ENCODE measurements around the gene VWA7. TPM values are rescaled to one million over a fixed set of nuclear protein-coding genes. Genes with fewer than 3 reads are reported as not detected.

VWA7 gene
- total RNA-seq, 1 donor from 2014 or later, result not detected

Other genes starting within 250 kb of the VWA7 start
- not detected in 2 replicates for gene MCCD1, start 248.4 kb downstream of the VWA7 start, total RNA-seq
- gene DDX39B, start 235.3 kb downstream of the VWA7 start, total RNA-seq, result 290 and 382 TPM in 2 replicates
- 4.8 and 8.5 TPM in 2 replicates for gene ATP6V1G2, start 230.7 kb downstream of the VWA7 start, total RNA-seq
- gene NFKBIL1, start 229.7 kb downstream of the VWA7 start, total RNA-seq, result 26.1 and 28.3 TPM in 2 replicates
- gene LTA, start 205.0 kb downstream of the VWA7 start, total RNA-seq, result not detected in 2 replicates
- not detected in 2 replicates for gene TNF, start 201.8 kb downstream of the VWA7 start, total RNA-seq
- 0.40 TPM in 1 of 2 replicates, not detected in the other for gene LTB, start 194.9 kb downstream of the VWA7 start, total RNA-seq
- not detected in 2 replicates for gene LST1, start 191.1 kb downstream of the VWA7 start, total RNA-seq
- gene NCR3, start 184.3 kb downstream of the VWA7 start, total RNA-seq, result not detected in 2 replicates
- gene AIF1, start 162.1 kb downstream of the VWA7 start, total RNA-seq, result not detected in 2 replicates
- gene PRRC2A, start 156.6 kb downstream of the VWA7 start, total RNA-seq, result 77.2 and 85.9 TPM in 2 replicates
- 271 and 307 TPM in 2 replicates for gene BAG6, start 124.7 kb downstream of the VWA7 start, total RNA-seq
- 2.9 and 4.2 TPM in 2 replicates for gene APOM, start 121.4 kb downstream of the VWA7 start, total RNA-seq
- 20.6 and 24.0 TPM in 2 replicates for gene C6orf47, start 116.5 kb downstream of the VWA7 start, total RNA-seq
- 8.6 and 12.9 TPM in 2 replicates for gene GPANK1, start 112.3 kb downstream of the VWA7 start, total RNA-seq
- 211 and 248 TPM in 2 replicates for gene CSNK2B, start 111.2 kb downstream of the VWA7 start, total RNA-seq
- 2.9 and 4.0 TPM in 2 replicates for gene LY6G5B, start 107.4 kb downstream of the VWA7 start, total RNA-seq
- 2.7 and 3.4 TPM in 2 replicates for gene LY6G5C, start 96.3 kb downstream of the VWA7 start, total RNA-seq
- gene ABHD16A, start 74.0 kb downstream of the VWA7 start, total RNA-seq, result 58.9 and 66.0 TPM in 2 replicates
- not detected in 2 replicates for gene LY6G6F, start 70.5 kb downstream of the VWA7 start, total RNA-seq
- gene LY6G6D, start 62.0 kb downstream of the VWA7 start, total RNA-seq, result not detected in 2 replicates
- gene LY6G6C, start 55.6 kb downstream of the VWA7 start, total RNA-seq, result not detected in 2 replicates
- not detected in 2 replicates for gene MPIG6B, start 54.0 kb downstream of the VWA7 start, total RNA-seq
- gene DDAH2, start 48.0 kb downstream of the VWA7 start, total RNA-seq, result 120 and 142 TPM in 2 replicates
- gene CLIC1, start 40.8 kb downstream of the VWA7 start, total RNA-seq, result 257 and 425 TPM in 2 replicates
- gene MSH5, start 37.3 kb downstream of the VWA7 start, total RNA-seq, result 7.4 and 8.4 TPM in 2 replicates
- 0.94 TPM in 1 of 2 replicates, not detected in the other for gene SAPCD1, start 14.7 kb downstream of the VWA7 start, total RNA-seq
- gene VARS1, start 18.4 kb upstream of the VWA7 start, total RNA-seq, result 56.4 and 62.2 TPM in 2 replicates
- gene LSM2, start 29.6 kb upstream of the VWA7 start, total RNA-seq, result 28.7 and 38.8 TPM in 2 replicates
- 2.6 and 3.6 TPM in 2 replicates for gene HSPA1L, start 38.0 kb upstream of the VWA7 start, total RNA-seq
- gene HSPA1A, start 38.2 kb upstream of the VWA7 start, total RNA-seq, result 109 and 131 TPM in 2 replicates
- gene HSPA1B, start 50.4 kb upstream of the VWA7 start, total RNA-seq, result 86.3 and 98.7 TPM in 2 replicates
- gene NEU1, start 85.5 kb upstream of the VWA7 start, total RNA-seq, result 128 and 187 TPM in 2 replicates
- 0.11 and 0.16 TPM in 2 replicates for gene SLC44A4, start 101.7 kb upstream of the VWA7 start, total RNA-seq
- 33.7 and 36.4 TPM in 2 replicates for gene EHMT2, start 120.4 kb upstream of the VWA7 start, total RNA-seq
- gene ZBTB12, start 124.8 kb upstream of the VWA7 start, total RNA-seq, result 2.7 and 3.3 TPM in 2 replicates
- gene C2, start 150.4 kb upstream of the VWA7 start, total RNA-seq, result 7.0 and 7.5 TPM in 2 replicates
- 1.8 and 6.6 TPM in 2 replicates for gene CFB, start 168.8 kb upstream of the VWA7 start, total RNA-seq
- 86.4 and 87.1 TPM in 2 replicates for gene NELFE, start 181.6 kb upstream of the VWA7 start, total RNA-seq
- 32.1 and 37.3 TPM in 2 replicates for gene SKIC2, start 181.8 kb upstream of the VWA7 start, total RNA-seq
- gene DXO, start 194.8 kb upstream of the VWA7 start, total RNA-seq, result 28.7 and 32.3 TPM in 2 replicates
- 3.5 and 4.2 TPM in 2 replicates for gene C4A, start 204.7 kb upstream of the VWA7 start, total RNA-seq
- 3.0 and 6.7 TPM in 2 replicates for gene C4B, start 237.5 kb upstream of the VWA7 start, total RNA-seq